Placental pericyte (primary cell): Measurements from ENCODE around the gene ABCC12. TPM values are rescaled to one million over a fixed set of nuclear protein-coding genes. Genes with fewer than 3 reads are reported as not detected.

ENCODE experiments used
- total RNA-seq: library from RNA; depleted of rRNA; stranded (reverse); fragments of >200 nt; gene quantifications from 2 replicates; pipeline ENCODE4 v1.2.3, GENCODE V29; 2012

Gene ABCC12
- 0.14 TPM in 1 of 2 replicates, not detected in the other for total RNA-seq

DNA sequence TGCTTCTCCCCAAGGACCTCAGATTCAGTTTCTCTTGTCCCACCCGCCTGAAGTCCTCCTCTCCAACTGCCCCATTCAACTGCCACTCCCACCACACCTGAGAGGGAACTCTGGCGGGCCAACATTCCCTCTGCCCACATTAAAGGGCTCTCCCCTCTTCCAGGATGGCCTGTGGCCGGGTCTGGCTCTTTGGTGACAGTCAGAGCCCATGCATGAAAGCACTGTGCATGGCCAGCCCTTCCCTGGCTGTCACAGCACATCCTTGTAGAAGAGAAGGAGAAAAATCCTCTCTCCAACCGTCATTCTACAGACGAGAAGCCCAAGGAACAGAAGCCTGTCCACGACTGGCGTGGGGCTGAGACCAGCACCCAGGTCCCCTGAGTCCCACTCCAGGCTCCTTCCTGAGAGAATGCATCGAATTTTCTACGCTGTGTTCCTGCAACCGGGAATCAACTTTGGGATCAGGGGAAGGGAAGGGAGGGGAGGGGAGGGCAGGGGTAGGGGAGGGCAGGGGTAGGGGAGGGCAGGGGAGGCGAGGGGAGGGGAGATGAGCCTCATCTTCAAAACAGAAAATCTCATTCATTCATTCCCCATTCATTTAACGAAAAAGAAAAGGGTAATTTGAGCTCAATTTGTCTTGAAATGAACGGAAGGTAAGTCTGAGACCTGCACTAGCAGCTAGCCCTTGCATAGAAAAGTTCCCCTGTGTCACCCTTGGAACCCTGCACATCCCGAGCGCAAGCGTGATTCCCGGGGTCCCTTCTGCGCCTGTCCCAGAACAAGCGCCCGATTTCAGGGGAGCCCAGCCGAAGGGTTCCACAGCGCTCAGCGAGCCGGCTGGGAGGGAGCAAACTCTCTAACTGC lies at the start of gene ABCC12:
Gene ABCC12, minus strand, starts transcription at position 68 of the 864 bp plus-strand sequence. CDS start 9,569 bp downstream, outside the sequence.

Other genes with a start within 250 kb of the ABCC12 start
- 37.9 and 69.4 TPM in 2 replicates for gene LONP2, start 88.3 kb upstream of the ABCC12 start, total RNA-seq
- under 0.01 TPM in 2 replicates for gene ABCC11, start 91.5 kb upstream of the ABCC12 start, total RNA-seq
- 24.9 and 31.3 TPM in 2 replicates for gene SIAH1, start 229.4 kb upstream of the ABCC12 start, total RNA-seq